ENCODE measurements around the gene DLG2. TPM values are rescaled to one million over a fixed set of nuclear protein-coding genes. Genes with fewer than 3 reads are reported as not detected.

The DLG2 gene
- total RNA-seq, 4 donors from 2014 or later: 37.9 to 71.5 (median 44.9) TPM

DNA sequence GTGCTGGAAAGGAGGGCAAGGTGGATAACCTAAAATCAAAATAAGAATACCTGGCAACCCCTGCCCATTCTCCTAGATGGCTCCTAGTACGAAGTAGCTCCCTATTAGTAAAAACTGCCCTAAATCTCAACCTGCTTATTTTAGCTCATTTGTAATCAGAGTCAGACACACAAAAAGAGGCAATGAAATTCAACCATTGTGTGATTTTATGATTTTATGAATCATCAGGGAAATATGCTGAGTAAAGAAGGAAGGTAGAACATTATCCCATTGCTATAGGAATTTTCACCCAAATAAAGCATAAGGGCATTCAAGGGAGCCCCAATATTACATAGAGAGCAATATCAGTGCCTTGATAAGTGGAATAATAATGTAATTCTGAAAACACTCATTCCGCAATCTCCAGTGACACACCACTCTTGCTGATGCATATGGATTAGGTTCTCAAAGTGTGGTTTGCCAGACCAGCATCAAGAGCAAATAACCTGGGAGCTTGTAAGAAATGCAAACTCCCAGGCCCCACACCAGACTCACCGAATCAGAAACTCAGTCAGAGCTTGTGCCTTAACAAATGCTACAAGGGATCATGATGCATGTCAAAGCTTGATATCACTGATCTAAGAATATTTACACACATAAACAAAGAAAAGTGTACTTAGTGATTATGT is 789.6 kb downstream of the DLG2 start:
- Histone ChIP-seq H3K27me3 (no peaks in the 10 kb centered on the region), H3K27ac (no peak overlapping the region), H3K4me1 (no peaks in the 10 kb centered on the region), H3K9me3 (peaks cover 3% of the 10 kb centered on the region), H3K36me3 (no peaks in the 10 kb centered on the region), H3K4me3 (no peak overlapping the region)
- TF ChIP-seq POLR2AphosphoS5 (IDR thresholded peaks at IDR 0.05) (no peak), CTCF (IDR thresholded peaks at IDR 0.05) (no peak), EP300 (IDR thresholded peaks at IDR 0.05) (no peak), POLR2A (IDR thresholded peaks at IDR 0.05) (no peak)
- 90% methylated on average over 3 of the region's 3 CpGs for WGBS
- DNase-seq (ENCODE audit: low spot score in 2 of 2): no peak

DNA sequence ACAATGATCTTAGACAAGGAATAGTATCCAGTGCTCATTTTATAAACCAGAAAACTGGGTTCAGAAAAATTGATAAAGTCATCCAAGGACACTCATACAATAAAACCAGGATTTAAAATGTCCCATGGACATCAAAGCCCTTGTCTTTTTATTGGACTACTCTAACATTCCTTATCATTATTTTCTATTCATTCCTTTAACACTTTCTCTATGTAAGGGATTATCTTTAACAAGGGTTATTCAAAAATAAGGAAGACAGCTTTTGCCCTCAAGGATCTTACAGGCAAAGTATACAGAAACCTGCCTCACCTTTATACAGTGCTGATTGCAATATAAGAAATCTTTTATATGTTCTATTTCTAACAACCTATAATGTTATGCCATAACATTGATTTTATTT is 790.8 kb downstream of the DLG2 start:
- Histone ChIP-seq H3K36me3 (no peaks in the 10 kb centered on the region), H3K27me3 (no peaks in the 10 kb centered on the region), H3K4me3 (no peak overlapping the region), H3K4me1 (no peaks in the 10 kb centered on the region), H3K9me3 (peaks cover 3% of the 10 kb centered on the region), H3K27ac (no peak overlapping the region)
- no peak for DNase-seq (ENCODE audit: low spot score in 2 of 2)
- TF ChIP-seq POLR2A (IDR thresholded peaks at IDR 0.05) (no peak), EP300 (IDR thresholded peaks at IDR 0.05) (no peak), POLR2AphosphoS5 (IDR thresholded peaks at IDR 0.05) (no peak), CTCF (IDR thresholded peaks at IDR 0.05) (no peak)

DNA sequence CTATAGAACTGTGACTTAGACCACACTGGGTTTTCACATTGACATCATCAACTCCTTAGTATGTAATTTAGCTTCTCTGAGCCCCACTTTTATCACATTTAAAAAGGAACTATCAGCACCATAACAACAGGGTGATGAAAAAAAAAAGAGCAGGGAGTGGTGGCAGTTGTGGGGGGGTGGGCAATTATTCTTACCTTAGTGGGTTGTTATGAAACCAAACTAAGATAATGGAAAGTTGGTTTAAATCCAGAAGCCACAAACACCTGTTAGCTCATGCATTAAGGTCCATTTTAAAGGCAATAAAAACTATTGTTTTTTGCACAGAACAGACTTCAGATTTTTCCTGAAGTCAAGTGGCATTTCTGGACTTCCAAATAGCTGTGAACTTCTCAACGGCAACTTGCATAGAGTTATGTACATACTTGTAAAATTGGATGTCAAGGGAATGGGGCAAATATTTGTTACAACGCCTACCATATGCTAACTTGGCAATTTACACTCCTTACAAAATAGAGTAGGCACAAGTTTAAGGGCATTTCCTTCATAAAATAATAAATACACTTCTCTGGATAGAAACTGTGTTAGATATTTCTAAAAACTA is 793.6 kb downstream of the DLG2 start:
- H3K27ac ChIP-seq: no peak overlapping the region

GRCh38 chr11:84830372-84830771 is 796.8 kb downstream of the DLG2 start:
- Histone ChIP-seq H3K27me3 (no peaks in the 10 kb centered on the region), H3K36me3 (no peaks in the 10 kb centered on the region), H3K4me1 (no peaks in the 10 kb centered on the region), H3K27ac (no peak overlapping the region), H3K9me3 (no peaks in the 10 kb centered on the region), H3K4me3 (no peak overlapping the region)
- DNase-seq (ENCODE audit: low spot score in 2 of 2): no peak
- TF ChIP-seq POLR2AphosphoS5 (IDR thresholded peaks at IDR 0.05): no peak
- TF ChIP-seq POLR2A (IDR thresholded peaks at IDR 0.05): no peak
- no peak for TF ChIP-seq EP300 (IDR thresholded peaks at IDR 0.05)
- no peak for TF ChIP-seq CTCF (IDR thresholded peaks at IDR 0.05)

More for the DNA sequence above, 793.6 kb downstream of the DLG2 start:
- no peak for TF ChIP-seq POLR2AphosphoS5 (IDR thresholded peaks at IDR 0.05)
- no peak for TF ChIP-seq EP300 (IDR thresholded peaks at IDR 0.05)
- TF ChIP-seq CTCF (IDR thresholded peaks at IDR 0.05): no peak
- no peak for TF ChIP-seq POLR2A (IDR thresholded peaks at IDR 0.05)
- Histone ChIP-seq H3K4me3 (no peak overlapping the region), H3K4me1 (no peaks in the 10 kb centered on the region), H3K27me3 (no peaks in the 10 kb centered on the region), H3K36me3 (no peaks in the 10 kb centered on the region), H3K9me3 (no peaks in the 10 kb centered on the region)
- DNase-seq (ENCODE audit: low spot score in 2 of 2): no peak
- WGBS: 64% methylated on average over 2 of the region's 2 CpGs

- H3K4me3 ChIP-seq: no peak overlapping the region
- H3K36me3 ChIP-seq: no peaks in the 10 kb centered on the region
- H3K27ac ChIP-seq: no peak overlapping the region
- 59% methylated on average over 2 of the region's 2 CpGs for WGBS
- TF ChIP-seq CTCF (IDR thresholded peaks at IDR 0.05) (no peak), EP300 (IDR thresholded peaks at IDR 0.05) (no peak), POLR2A (IDR thresholded peaks at IDR 0.05) (no peak), POLR2AphosphoS5 (IDR thresholded peaks at IDR 0.05) (no peak)
- H3K9me3 ChIP-seq: no peaks in the 10 kb centered on the region
- DNase-seq (ENCODE audit: low spot score in 2 of 2): no peak
- H3K27me3 ChIP-seq: no peaks in the 10 kb centered on the region
- H3K4me1 ChIP-seq: no peaks in the 10 kb centered on the region
These were observed 798.0 kb downstream of the DLG2 start for GRCh38 chr11:84829162-84829561.

Data from suprapubic skin (tissue), 4 donors.